CD4-positive, alpha-beta T cell (primary cell): ENCODE results near the gene HOXA7. TPM values are rescaled to one million over a fixed set of nuclear protein-coding genes. Genes with fewer than 3 reads are reported as not detected.

ENCODE experiments used
- ATAC-seq: fragments of 200-7000 bp; cut with Tn5 transposase; one replicate; pipeline ENCODE4 v1.10.0; 2022; ENCODE audit warnings: mild to moderate bottlenecking; ENCODE audit not compliant: poor library complexity
- CTCF ChIA-PET: fragments of 350-600 bp; sonication (Branson Sonifier 250); formaldehyde crosslinking; loops from one replicate; lab custom pipeline; 2021; ENCODE audit warnings: antibody characterized with exemption, inconsistent platforms; lab: Charles Lee
- POLR2A ChIA-PET: fragments of 350-600 bp; sonication (Branson Sonifier 250); formaldehyde crosslinking; loops from one replicate; lab custom pipeline; 2021; ENCODE audit warnings: antibody characterized with exemption, inconsistent platforms; lab: Charles Lee
- DNase-seq, 14 experiments: peaks; one replicate each; pipeline ENCODE4 v3.0.0-alpha.2; 2013 to 2020; ENCODE audit warnings: mixed read lengths in 2 of 14
- H3K27ac ChIP-seq, 2 donors: one replicate each; pipeline versions ENCODE4 v1.5.1 to v1.7.0; 2013; ENCODE audit warnings: low read length in 2 of 2, low read depth in 1 of 2, mild to moderate bottlenecking in 1 of 2
- H3K27me3 ChIP-seq, 2 experiments: 1 replicate in 1 of 2; 2 replicates in 1 of 2; pipeline versions ENCODE4 v1.6.1 to v1.7.0; 2013; ENCODE audit warnings: low read length in 2 of 2, control low read depth in 1 of 2, mild to moderate bottlenecking in 1 of 2, moderate library complexity in 1 of 2; ENCODE audit not compliant: insufficient read depth in 2 of 2, control insufficient read depth in 1 of 2
- H3K36me3 ChIP-seq: one replicate; pipeline ENCODE4 v1.6.1; 2013; ENCODE audit warnings: low read length, control low read depth; ENCODE audit not compliant: insufficient read depth
- H3K4me1 ChIP-seq: one replicate; pipeline ENCODE4 v1.6.1; 2013; ENCODE audit warnings: low read length, control low read depth; ENCODE audit not compliant: insufficient read depth
- H3K4me3 ChIP-seq: one replicate; pipeline ENCODE4 v1.5.1; 2013; ENCODE audit warnings: mild to moderate bottlenecking, low read length, moderate library complexity
- H3K9me3 ChIP-seq, 2 experiments: 1 replicate in 1 of 2; 2 replicates in 1 of 2; pipeline versions ENCODE4 v1.6.1 to v1.7.0; 2013; ENCODE audit warnings: low read length in 2 of 2, mild to moderate bottlenecking in 2 of 2, control low read depth in 1 of 2, moderate library complexity in 1 of 2; ENCODE audit not compliant: control insufficient read depth in 1 of 2, insufficient read depth in 1 of 2
- H3K27ac Mint-ChIP-seq: one replicate; pipeline ENCODE4 v1.8.0; 2020; ENCODE audit warnings: mixed read lengths
- H3K27me3 Mint-ChIP-seq: one replicate; pipeline ENCODE4 v1.8.0; 2021; ENCODE audit warnings: mixed read lengths
- H3K36me3 Mint-ChIP-seq: one replicate; pipeline ENCODE4 v1.8.0; 2021; ENCODE audit warnings: low read depth, mixed read lengths
- H3K4me1 Mint-ChIP-seq: one replicate; pipeline ENCODE4 v1.8.0; 2021; ENCODE audit warnings: low read depth, mixed read lengths
- H3K4me3 Mint-ChIP-seq: one replicate; pipeline ENCODE4 v1.8.0; 2020; ENCODE audit warnings: mild to moderate bottlenecking, mixed read lengths
- H3K9me3 Mint-ChIP-seq: one replicate; pipeline ENCODE4 v1.8.0; 2020; ENCODE audit warnings: mixed read lengths
- intact Hi-C, 2 experiments: fragments of 100-400 bp; cut with DNase I in 1 of 2; cut with micrococcal nuclease in 1 of 2; formaldehyde crosslinking; loops; one replicate each; pipeline versions ENCODE4 v1.15.1 to v1.9.0; 2023 to 2025; cut with DNase I, micrococcal nuclease
- total RNA-seq, 174 experiments: library from RNA in 2 of 174; stranded (reverse) in 2 of 174; gene quantifications; one replicate each; pipeline ENCODE4 v1.2.3 and lab custom pipeline; 2021 to 2026
- TF ChIP-seq, protein P1 (sequence below): fragments of 200-600 bp; IDR thresholded peaks from one replicate; pipeline ENCODE4 v1.8.0; 2022; ENCODE audit warnings: antibody characterized with exemption, mild to moderate bottlenecking

Gene HOXA7
- total RNA-seq, 2 experiments from 2014 or later: not detected

GRCh38 chr7:27181795-27182275, 25.4 kb upstream of the HOXA7 start:
- H3K36me3 Mint-ChIP-seq: no peaks in the 10 kb centered on the region
- POLR2A ChIA-PET: interaction anchor here (3.5 kb wide), 1 partner anchor 9 kb away, joined by 14 read pairs; no protein-coding TSS in a partner anchor
- Histone ChIP-seq H3K27me3 (peaks cover 78 to 90% of the 10 kb centered on the region in 2 experiments), H3K36me3 (no peaks in the 10 kb centered on the region), H3K27ac (no peak overlapping the region), H3K9me3 (peaks cover 0 to 55% of the 10 kb centered on the region in 2 experiments), H3K4me3 (no peak overlapping the region), H3K4me1 (peaks cover 45% of the 10 kb centered on the region)
- H3K4me1 Mint-ChIP-seq: peaks cover 33% of the 10 kb centered on the region
- intact Hi-C loops: no loop called here
- CTCF ChIA-PET: interaction anchor here (1.2 to 1.9 kb wide), 2 partner anchors 14 to 21 kb away, joined by 3 to 8 read pairs; no protein-coding TSS in a partner anchor
- no peak for ATAC-seq
- H3K27ac Mint-ChIP-seq: no peak overlapping the region
- no peaks in the 10 kb centered on the region for H3K9me3 Mint-ChIP-seq
- DNase-seq: peak in 1 of 14 experiments; percentile 27
- no peak overlapping the region for H3K4me3 Mint-ChIP-seq
- TF ChIP-seq, protein P1, sequence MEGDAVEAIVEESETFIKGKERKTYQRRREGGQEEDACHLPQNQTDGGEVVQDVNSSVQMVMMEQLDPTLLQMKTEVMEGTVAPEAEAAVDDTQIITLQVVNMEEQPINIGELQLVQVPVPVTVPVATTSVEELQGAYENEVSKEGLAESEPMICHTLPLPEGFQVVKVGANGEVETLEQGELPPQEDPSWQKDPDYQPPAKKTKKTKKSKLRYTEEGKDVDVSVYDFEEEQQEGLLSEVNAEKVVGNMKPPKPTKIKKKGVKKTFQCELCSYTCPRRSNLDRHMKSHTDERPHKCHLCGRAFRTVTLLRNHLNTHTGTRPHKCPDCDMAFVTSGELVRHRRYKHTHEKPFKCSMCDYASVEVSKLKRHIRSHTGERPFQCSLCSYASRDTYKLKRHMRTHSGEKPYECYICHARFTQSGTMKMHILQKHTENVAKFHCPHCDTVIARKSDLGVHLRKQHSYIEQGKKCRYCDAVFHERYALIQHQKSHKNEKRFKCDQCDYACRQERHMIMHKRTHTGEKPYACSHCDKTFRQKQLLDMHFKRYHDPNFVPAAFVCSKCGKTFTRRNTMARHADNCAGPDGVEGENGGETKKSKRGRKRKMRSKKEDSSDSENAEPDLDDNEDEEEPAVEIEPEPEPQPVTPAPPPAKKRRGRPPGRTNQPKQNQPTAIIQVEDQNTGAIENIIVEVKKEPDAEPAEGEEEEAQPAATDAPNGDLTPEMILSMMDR: no peak
- H3K27me3 Mint-ChIP-seq: peaks cover 96% of the 10 kb centered on the region

DNA sequence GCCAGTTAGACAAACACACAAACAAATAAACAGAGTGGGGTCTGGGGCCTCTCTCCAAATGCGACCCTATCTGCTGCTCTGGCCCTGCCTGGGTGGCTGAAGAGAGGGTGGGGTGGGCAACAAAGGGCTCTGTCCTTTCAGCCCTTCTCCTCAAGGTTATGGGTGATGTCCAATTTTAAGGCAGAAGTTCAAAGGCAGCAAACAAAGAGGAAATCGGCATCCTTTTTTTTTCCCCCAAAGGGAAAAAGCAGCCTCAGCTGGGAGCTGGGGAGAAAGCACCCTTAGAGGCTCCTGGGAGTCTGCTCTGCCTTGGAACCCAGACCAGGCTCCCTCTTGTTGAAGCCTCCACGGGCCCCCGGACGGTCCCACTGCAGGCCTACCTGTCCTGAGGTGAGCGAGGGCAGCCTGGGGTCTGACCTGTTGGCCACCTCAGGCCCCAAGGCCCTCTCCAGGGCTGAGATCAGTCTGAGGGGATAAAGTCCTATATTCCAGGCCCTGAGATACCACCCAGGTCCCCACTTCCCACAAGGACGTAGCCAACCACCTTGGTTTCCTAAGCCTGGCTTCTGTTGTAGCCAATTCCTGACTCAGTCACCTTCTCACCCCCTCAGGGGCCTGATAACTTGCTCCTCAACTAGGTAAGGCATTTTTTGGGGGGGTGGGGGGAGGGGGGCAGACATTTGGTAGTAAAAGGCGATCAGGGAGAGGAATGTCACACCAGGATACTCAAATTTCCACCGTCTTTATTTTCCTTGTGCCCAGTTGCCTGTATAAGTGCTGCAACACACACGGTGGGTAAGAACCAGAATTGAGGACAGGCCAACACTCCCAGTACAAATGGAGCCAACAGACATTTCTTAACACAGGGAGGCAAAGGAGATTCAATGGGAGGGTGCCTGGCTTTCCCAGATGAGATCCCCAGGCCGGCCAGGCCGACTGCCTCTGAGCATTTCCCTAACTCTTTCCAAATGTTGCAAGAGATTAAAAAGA, 24.3 kb upstream of the HOXA7 start:
- intact Hi-C loops: no loop called here
- Mint-ChIP-seq H3K27ac (no peak overlapping the region), H3K36me3 (no peaks in the 10 kb centered on the region), H3K9me3 (no peaks in the 10 kb centered on the region), H3K4me3 (no peak overlapping the region), H3K27me3 (peaks cover 96% of the 10 kb centered on the region), H3K4me1 (peaks cover 24% of the 10 kb centered on the region)
- no peak for ATAC-seq
- Histone ChIP-seq H3K4me3 (no peak overlapping the region), H3K27me3 (peaks cover 73 to 90% of the 10 kb centered on the region in 2 experiments), H3K27ac (no peak overlapping the region), H3K9me3 (peaks cover 0 to 49% of the 10 kb centered on the region in 2 experiments), H3K4me1 (peaks cover 36% of the 10 kb centered on the region), H3K36me3 (no peaks in the 10 kb centered on the region)
- POLR2A ChIA-PET: interaction anchor here (3.5 kb wide), 1 partner anchor 8 kb away, joined by 14 read pairs; no protein-coding TSS in a partner anchor
- peak in 1 of 14 experiments; percentile 31 for DNase-seq
- CTCF ChIA-PET: interaction anchor here (0.6 to 2.0 kb wide), 18 partner anchors 7 to 1311 kb away, joined by 3 to 17 read pairs (median 6); no protein-coding TSS in a partner anchor
- TF ChIP-seq, protein P1: no peak
